GM18502 (cell line): Measurements from ENCODE around the gene ARSH.
"Not testable (repeated sequence)": the region's sequence is repeated elsewhere in the genome, so short reads cannot be mapped to it uniquely, and the experiment has no call there.

Experiments
- ATAC-seq: cut with Tn5 transposase; IDR thresholded peaks from one replicate; pipeline ENCODE4 v1.9.1; 2021; ENCODE audit warnings: mild to moderate bottlenecking; ENCODE audit not compliant: unreplicated experiment, poor library complexity

ARSH gene

GRCh38 chrX:3026074-3026815, 19.9 kb downstream of the ARSH start:
- ATAC-seq = no peak

DNA sequence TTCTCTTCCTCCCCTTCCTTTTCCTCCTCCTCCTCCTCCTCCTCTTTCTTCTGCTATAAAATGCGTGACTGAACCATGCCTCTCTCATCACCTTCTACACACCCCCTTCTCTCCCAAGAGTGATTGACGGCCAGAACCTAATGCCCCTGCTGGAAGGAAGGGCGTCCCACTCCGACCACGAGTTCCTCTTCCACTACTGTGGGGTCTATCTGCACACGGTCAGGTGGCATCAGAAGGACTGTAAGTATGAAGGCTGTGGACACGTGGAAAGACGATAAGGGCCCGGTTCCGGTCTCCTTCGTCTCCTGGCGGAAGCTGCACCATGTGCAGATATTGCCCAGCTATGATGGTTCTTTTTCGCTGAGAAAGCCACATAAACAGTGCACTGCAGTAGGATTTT, 22.8 kb downstream of the ARSH start:
- no peak for ATAC-seq

DNA sequence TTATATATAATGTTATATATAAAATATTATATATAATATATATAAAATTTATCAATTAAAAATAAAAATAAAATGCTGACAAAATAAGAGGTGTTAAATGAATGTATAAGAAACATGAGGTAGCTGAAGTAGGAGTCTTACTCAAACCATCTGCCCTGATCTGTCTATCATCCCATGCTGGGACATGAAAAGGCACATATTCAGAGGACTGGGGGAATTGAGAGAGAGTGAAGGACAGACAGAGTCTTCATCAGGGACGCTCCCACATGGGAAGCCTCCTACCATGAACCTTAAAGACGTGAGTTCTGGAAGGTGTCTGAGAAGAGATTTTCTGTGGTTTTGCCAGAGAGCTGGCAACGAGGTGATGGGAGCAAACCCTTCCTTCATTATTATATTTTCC, 30.9 kb downstream of the ARSH start:
- no peak for ATAC-seq

DNA sequence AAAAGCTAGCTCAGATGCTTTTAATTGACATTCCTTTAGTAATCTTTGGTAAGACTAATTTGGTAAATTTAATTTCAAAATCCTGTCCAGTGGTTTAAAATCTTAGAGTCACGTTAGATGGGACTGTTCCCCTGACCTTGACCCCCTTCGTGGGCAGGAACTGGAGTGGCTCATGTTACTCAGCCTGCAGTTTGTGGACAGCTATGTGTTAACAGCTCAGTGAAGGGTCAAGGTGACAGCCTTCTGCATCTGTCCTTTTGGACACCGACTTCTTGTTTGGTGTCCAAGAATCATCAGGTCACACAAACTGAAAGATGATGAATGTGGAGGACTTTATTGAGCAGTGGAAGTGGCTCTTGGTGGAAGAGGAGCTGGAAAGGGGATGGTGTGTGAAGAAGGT, 37.9 kb downstream of the ARSH start:
- no peak for ATAC-seq

- no peak for ATAC-seq
Measured at GRCh38 chrX:3044671-3045070, 38.3 kb downstream of the ARSH start.

GRCh38 chrX:3046253-3047240, 40.2 kb downstream of the ARSH start:
- no peak for ATAC-seq

DNA sequence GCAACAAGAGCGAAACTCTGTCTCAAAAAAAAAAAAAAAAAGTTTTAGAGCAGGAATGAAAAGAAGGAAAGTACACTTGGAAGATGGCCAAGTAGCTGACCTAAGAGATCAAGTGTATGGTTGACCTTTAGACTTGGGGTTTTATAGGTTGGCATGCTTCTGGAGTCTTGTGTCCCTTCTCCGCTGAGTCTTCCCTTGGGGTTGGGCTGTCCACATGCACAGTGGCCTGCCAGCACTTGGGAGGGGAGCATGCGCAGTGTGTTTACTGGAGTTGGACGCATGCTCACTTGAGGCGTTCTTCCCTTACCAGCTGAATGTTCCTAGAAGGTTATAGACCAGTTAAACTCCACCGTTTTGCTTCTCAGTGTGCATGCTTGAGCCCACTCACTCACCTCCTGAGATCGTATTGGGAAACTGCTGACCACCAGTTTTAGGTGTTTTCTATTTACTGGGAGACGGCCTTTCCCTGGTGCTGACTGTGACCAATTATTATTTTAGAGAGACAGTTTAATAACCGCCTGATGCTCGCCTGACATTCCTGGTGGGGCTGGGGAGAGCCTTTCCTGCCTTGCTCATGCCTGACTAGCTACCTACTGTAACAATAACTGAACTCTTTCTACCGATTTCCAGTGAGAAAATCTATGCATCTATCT, 44.3 kb downstream of the ARSH start:
- ATAC-seq = not testable (repeated sequence)

DNA sequence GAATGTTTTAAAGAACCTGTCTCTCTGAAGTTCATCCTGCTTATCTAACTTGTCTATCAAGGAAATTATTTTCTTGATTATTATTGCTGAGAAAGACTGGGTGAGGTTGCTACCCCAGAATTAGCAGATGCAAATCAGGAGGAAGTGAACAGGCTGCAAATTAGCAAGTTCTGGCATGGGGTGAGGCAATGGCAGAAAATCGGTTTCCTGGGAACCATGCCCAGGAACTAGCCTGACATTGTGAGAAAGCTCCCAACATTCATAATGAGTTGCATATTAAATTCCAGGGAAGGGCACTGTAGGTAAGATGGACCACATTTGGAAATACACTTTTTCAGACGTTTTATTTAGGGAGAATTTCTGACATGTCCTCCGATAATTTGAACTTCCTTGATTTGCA, 46.5 kb downstream of the ARSH start:
- no peak for ATAC-seq

GRCh38 chrX:3066555-3066954, 60.2 kb downstream of the ARSH start:
- ATAC-seq = no peak

GRCh38 chrX:3075959-3076358, 69.6 kb downstream of the ARSH start:
- no peak for ATAC-seq

- ATAC-seq = no peak
Measured at GRCh38 chrX:3076416-3076991, 70.2 kb downstream of the ARSH start.
